Thyroid gland (tissue), 4 donors: Measurements from ENCODE around the gene MAGI2.

Source experiments
- CTCF ChIP-seq, 6 experiments: fragments of 200-600 bp in 3 of 6; fragments of 450-650 bp in 3 of 6; sonication (generic) in 3 of 6; IDR thresholded peaks; one replicate each; pipeline ENCODE4 v1.5.1; 2016 to 2019; ENCODE audit warnings: antibody characterized with exemption in 6 of 6, mild to moderate bottlenecking in 2 of 6, inconsistent platforms in 1 of 6, moderate library complexity in 1 of 6
- POLR2A ChIP-seq, 2 donors: fragments of 450-650 bp; IDR thresholded peaks; one replicate each; pipeline ENCODE4 v1.6.1; 2017; ENCODE audit warnings: antibody characterized with exemption in 2 of 2, mild to moderate bottlenecking in 2 of 2, moderate library complexity in 1 of 2

GRCh38 chr7:78845155-78845554 is 608.3 kb downstream of the MAGI2 start:
- TF ChIP-seq CTCF (IDR thresholded peaks at IDR 0.05) (no peak), POLR2A (IDR thresholded peaks at IDR 0.05) (no peak)
